ENCODE measurements around the gene OR10H1. TPM values are rescaled to one million over a fixed set of nuclear protein-coding genes. Genes with fewer than 3 reads are reported as not detected.
"Not testable (repeated sequence)": the region's sequence is repeated elsewhere in the genome, so short reads cannot be mapped to it uniquely, and the experiment has no call there.

The OR10H1 gene
- total RNA-seq, 1 experiment from 2014 or later, result not detected

DNA sequence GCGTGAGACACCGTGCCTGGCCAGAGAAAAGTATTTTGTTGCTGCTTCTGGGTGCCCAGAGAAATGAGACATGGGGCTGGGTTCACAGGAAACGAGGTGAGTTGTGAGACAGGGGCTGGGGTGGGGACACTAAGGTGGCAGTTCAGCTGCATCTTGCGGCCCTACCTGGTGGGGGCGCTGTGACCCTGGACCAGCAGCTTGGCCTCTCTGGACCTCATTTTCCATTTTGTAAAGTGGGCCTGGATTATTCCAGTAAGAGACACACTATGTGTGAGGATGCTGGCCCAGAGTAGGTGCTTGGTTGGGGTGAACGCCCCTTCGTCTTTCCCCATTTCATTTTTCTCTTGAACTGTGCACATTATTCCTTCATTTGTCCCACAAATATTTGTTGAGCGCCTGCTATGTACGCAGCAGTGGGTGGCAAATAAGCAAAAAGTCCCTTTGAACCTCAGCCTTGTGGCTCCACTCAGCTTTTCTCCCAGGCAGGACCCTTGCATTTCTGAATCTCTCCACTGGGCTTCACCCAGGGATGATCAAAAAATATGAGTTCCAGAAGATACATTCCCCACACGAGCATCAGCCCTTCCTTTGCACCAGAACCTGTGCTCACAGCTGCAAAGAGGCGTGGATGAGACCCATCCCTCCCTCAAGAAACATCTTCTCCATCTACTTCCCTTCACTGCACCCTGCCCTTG is 26.6 kb upstream of the OR10H1 start:
- H3K4me3 ChIP-seq (ENCODE audit: low read depth, low read length), result no peak overlapping the region
- no peaks in the 10 kb centered on the region for H3K36me3 ChIP-seq (ENCODE audit: control insufficient read depth, insufficient read depth, low read length)
- intact Hi-C loops (cut with micrococcal nuclease; ENCODE audit: unreplicated experiment), result no loop called here
- CTCF ChIA-PET, result no interaction called here
- POLR2A ChIA-PET, result interaction anchor here (0.7 kb wide), 1 partner anchor 10 kb away, joined by 3 read pairs; no protein-coding TSS in a partner anchor
- Mint-ChIP-seq H3K36me3 (ENCODE audit: insufficient read depth, unreplicated experiment) (peaks cover 10% of the 10 kb centered on the region), H3K27ac (ENCODE audit: unreplicated experiment) (no peak overlapping the region), H3K4me3 (ENCODE audit: unreplicated experiment) (no peak overlapping the region), H3K27me3 (ENCODE audit: insufficient read depth, unreplicated experiment) (peaks cover 8% of the 10 kb centered on the region), H3K4me1 (ENCODE audit: low read depth, unreplicated experiment) (peaks cover 7% of the 10 kb centered on the region), H3K9me3 (ENCODE audit: unreplicated experiment) (no peaks in the 10 kb centered on the region)
- H3K9me3 ChIP-seq, result no peaks in the 10 kb centered on the region; the same call in 1 of the 2 replicates
- H3K27me3 ChIP-seq (replicated peaks; ENCODE audit: control insufficient read depth, insufficient read depth, low read length), result no peaks in the 10 kb centered on the region
- no peak for DNase-seq
- BruUV-seq (replicated peaks), result no TSS peak
- H3K4me1 ChIP-seq, result peaks cover 10% of the 10 kb centered on the region
- TF ChIP-seq, protein P1, sequence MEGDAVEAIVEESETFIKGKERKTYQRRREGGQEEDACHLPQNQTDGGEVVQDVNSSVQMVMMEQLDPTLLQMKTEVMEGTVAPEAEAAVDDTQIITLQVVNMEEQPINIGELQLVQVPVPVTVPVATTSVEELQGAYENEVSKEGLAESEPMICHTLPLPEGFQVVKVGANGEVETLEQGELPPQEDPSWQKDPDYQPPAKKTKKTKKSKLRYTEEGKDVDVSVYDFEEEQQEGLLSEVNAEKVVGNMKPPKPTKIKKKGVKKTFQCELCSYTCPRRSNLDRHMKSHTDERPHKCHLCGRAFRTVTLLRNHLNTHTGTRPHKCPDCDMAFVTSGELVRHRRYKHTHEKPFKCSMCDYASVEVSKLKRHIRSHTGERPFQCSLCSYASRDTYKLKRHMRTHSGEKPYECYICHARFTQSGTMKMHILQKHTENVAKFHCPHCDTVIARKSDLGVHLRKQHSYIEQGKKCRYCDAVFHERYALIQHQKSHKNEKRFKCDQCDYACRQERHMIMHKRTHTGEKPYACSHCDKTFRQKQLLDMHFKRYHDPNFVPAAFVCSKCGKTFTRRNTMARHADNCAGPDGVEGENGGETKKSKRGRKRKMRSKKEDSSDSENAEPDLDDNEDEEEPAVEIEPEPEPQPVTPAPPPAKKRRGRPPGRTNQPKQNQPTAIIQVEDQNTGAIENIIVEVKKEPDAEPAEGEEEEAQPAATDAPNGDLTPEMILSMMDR (IDR thresholded peaks at IDR 0.05; ENCODE audit: insufficient read depth in 1 of 2, low read depth in 1 of 2, low read length in 1 of 2, severe bottlenecking in 1 of 2, unreplicated experiment in 1 of 2), result no peak

DNA sequence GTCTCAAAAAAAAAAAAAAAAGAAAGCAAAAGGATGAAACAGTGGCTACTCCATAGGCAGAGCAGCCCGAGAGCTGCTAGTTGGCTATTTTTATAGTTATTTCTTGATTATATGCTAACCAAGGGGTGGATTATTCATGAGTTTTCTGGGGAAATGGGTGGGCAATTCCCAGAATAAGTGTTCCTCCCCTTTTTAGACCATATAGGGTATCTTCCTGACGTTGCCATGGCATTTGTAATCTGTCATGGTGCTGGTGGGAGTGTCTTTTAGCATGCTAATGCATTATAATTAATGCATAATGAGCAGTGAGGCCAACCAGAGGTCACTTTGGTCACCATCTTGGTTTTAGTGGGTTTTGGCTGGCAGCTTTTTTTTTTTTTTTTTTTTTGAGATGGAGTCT is 25.4 kb upstream of the OR10H1 start:
- H3K4me1 ChIP-seq, result peaks cover 10% of the 10 kb centered on the region
- POLR2A ChIA-PET, result no interaction called here
- H3K36me3 ChIP-seq (ENCODE audit: control insufficient read depth, insufficient read depth, low read length), result no peaks in the 10 kb centered on the region
- Mint-ChIP-seq H3K27me3 (ENCODE audit: insufficient read depth, unreplicated experiment) (peaks cover 7% of the 10 kb centered on the region), H3K9me3 (ENCODE audit: unreplicated experiment) (no peaks in the 10 kb centered on the region), H3K4me3 (ENCODE audit: unreplicated experiment) (no peak overlapping the region), H3K36me3 (ENCODE audit: insufficient read depth, unreplicated experiment) (peaks cover 22% of the 10 kb centered on the region), H3K27ac (ENCODE audit: unreplicated experiment) (no peak overlapping the region), H3K4me1 (ENCODE audit: low read depth, unreplicated experiment) (peaks cover 10% of the 10 kb centered on the region)
- CTCF ChIA-PET, result interaction anchor here (0.6 kb wide), 1 partner anchor 263 kb away, joined by 4 read pairs; no protein-coding TSS in a partner anchor
- TF ChIP-seq, protein P1 (IDR thresholded peaks at IDR 0.05; ENCODE audit: insufficient read depth in 1 of 2, low read depth in 1 of 2, low read length in 1 of 2, severe bottlenecking in 1 of 2, unreplicated experiment in 1 of 2), result no peak
- DNase-seq, result no peak
- intact Hi-C loops (cut with micrococcal nuclease; ENCODE audit: unreplicated experiment), result no loop called here
- no peaks in the 10 kb centered on the region for H3K27me3 ChIP-seq (replicated peaks; ENCODE audit: control insufficient read depth, insufficient read depth, low read length)
- no peaks in the 10 kb centered on the region; the same call in 1 of the 2 replicates for H3K9me3 ChIP-seq
- BruUV-seq (replicated peaks), result no TSS peak
- no peak overlapping the region for H3K4me3 ChIP-seq (ENCODE audit: low read depth, low read length)

DNA sequence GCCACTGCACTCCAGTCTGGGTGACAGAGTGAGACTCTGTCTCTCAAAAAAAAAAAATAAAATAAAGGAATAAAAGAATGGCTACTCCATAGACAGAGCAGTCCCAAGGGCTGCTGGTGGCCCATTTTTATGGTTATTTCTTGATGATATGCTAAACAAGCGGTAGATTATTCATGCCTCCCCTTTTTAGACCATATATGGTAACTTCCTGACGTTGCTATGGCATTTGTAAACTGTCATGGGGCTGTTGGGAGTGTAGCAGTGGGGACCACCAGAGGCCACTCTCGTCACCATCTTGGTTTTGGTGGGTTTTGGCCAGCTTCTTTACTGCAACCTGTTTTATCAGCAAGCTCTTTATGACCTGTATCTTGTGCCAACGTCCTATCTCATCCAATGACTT is 24.4 kb upstream of the OR10H1 start:
- POLR2A ChIA-PET; BruUV-seq (replicated peaks); H3K27ac Mint-ChIP-seq (ENCODE audit: unreplicated experiment); H3K27me3 ChIP-seq (replicated peaks; ENCODE audit: control insufficient read depth, insufficient read depth, low read length); H3K4me3 Mint-ChIP-seq (ENCODE audit: unreplicated experiment); DNase-seq; H3K27me3 Mint-ChIP-seq (ENCODE audit: insufficient read depth, unreplicated experiment); H3K36me3 ChIP-seq (ENCODE audit: control insufficient read depth, insufficient read depth, low read length); H3K9me3 Mint-ChIP-seq (ENCODE audit: unreplicated experiment); H3K9me3 ChIP-seq; H3K4me3 ChIP-seq (ENCODE audit: low read depth, low read length): not testable (repeated sequence)
- peaks cover 14% of the 10 kb centered on the region for H3K4me1 Mint-ChIP-seq (ENCODE audit: low read depth, unreplicated experiment)
- H3K36me3 Mint-ChIP-seq (ENCODE audit: insufficient read depth, unreplicated experiment), result peaks cover 24% of the 10 kb centered on the region
- CTCF ChIA-PET, result interaction anchor here (0.6 kb wide), 1 partner anchor 1186 kb away, joined by 4 read pairs; no protein-coding TSS in a partner anchor
- H3K4me1 ChIP-seq, result peaks cover 17% of the 10 kb centered on the region
- intact Hi-C loops (cut with micrococcal nuclease; ENCODE audit: unreplicated experiment), result loop anchor here (10.0 kb wide), 1 partner anchor 345 kb away; the partner anchor contains the start of gene FAM32A
